HepG2 (cell line): ENCODE measurements around the gene DNAJC30. TPM values are rescaled to one million over a fixed set of nuclear protein-coding genes. Genes with fewer than 3 reads are reported as not detected.

Source experiments
- ATAC-seq: fragments of 200-7000 bp; cut with Tn5 transposase; 3 replicates; pipeline ENCODE4 v1.9.1; 2020; ENCODE audit warnings: mild to moderate bottlenecking, moderate library complexity
- BruUV-seq: library from RNA; stranded (reverse); fragments of 400-500 nt; replicated peaks from 2 replicates; lab custom pipeline; 2021; lab: Mats Ljungman, UMichigan
- CTCF ChIA-PET: fragments of 300-600 bp; formaldehyde crosslinking; extraction: SDS; loops from one replicate; lab custom pipeline; 2021; ENCODE audit warnings: low total read pairs, inconsistent platforms, low intra/inter-chr PET ratio; lab: Yijun Ruan, JAX
- POLR2A ChIA-PET: fragments of 350-600 bp; sonication (Branson Sonifier 250); formaldehyde crosslinking; loops from one replicate; lab custom pipeline; 2020; ENCODE audit warnings: antibody characterized with exemption, inconsistent platforms; lab: Yijun Ruan, JAX
- DNase-seq: peaks from one replicate; pipeline ENCODE4 v3.0.0-alpha.2; 2015; ENCODE audit warnings: low spot score
- FAIRE-seq: peaks from 3 replicates; lab custom pipeline; 2011; peaks lifted over from hg19 to GRCh38; lab: Jason Lieb, UNC
- H2AFZ ChIP-seq: one replicate; pipeline ENCODE4 v1.6.1; 2011; ENCODE audit warnings: low read length, inconsistent platforms
- H3K27ac ChIP-seq: fragments of 300-600 bp; 3 replicates; pipeline ENCODE4 v1.8.0; 2011; ENCODE audit warnings: mixed run types, mild to moderate bottlenecking, mixed read lengths, low read length, inconsistent platforms; ENCODE audit not compliant: insufficient read depth; ENCODE audit errors: extremely low read length
- H3K27me3 ChIP-seq, 2 experiments: fragments of 200-600 bp in 1 of 2; 2 replicates in 1 of 2; 3 replicates in 1 of 2; pipeline versions ENCODE4 v1.6.0 to v1.8.0; 2011; ENCODE audit warnings: low read length in 2 of 2, mild to moderate bottlenecking in 2 of 2, moderate library complexity in 2 of 2, inconsistent platforms in 1 of 2; ENCODE audit not compliant: insufficient read depth in 2 of 2, control insufficient read depth in 1 of 2
- H3K36me3 ChIP-seq, 2 experiments: fragments of 200-600 bp in 1 of 2; replicated peaks in 1 of 2; 2 replicates in 1 of 2; 3 replicates in 1 of 2; pipeline versions ENCODE4 v1.5.1 to v1.8.0; 2011; ENCODE audit warnings: low read length in 2 of 2, inconsistent platforms in 1 of 2; ENCODE audit not compliant: insufficient read depth in 2 of 2, control insufficient read depth in 1 of 2
- H3K4me1 ChIP-seq: 2 replicates; pipeline ENCODE4 v1.5.1; 2012; ENCODE audit warnings: low read length, inconsistent platforms; ENCODE audit not compliant: insufficient read depth
- H3K4me2 ChIP-seq: 2 replicates; pipeline ENCODE4 v1.6.0; 2011; ENCODE audit warnings: low read depth, low read length, inconsistent platforms
- H3K4me3 ChIP-seq, 3 experiments: fragments of 200-600 bp in 1 of 3; sonication (generic), shearing (Covaris generic) in 1 of 3; replicated peaks in 1 of 3; 2 replicates each; pipeline ENCODE4 v1.5.1; 2011 to 2016; ENCODE audit warnings: low read length in 3 of 3, inconsistent platforms in 2 of 3, low read depth in 2 of 3, mild to moderate bottlenecking in 2 of 3, control low read depth in 1 of 3, mixed read lengths in 1 of 3; ENCODE audit not compliant: insufficient read depth in 1 of 3
- H3K79me2 ChIP-seq: one replicate; pipeline ENCODE4 v1.6.1; 2011; ENCODE audit warnings: low read length, inconsistent platforms; ENCODE audit not compliant: insufficient read depth
- H3K9ac ChIP-seq: 2 replicates; pipeline ENCODE4 v1.6.0; 2011; ENCODE audit warnings: mild to moderate bottlenecking, low read depth, low read length, inconsistent platforms; ENCODE audit not compliant: insufficient read depth
- H3K9me3 ChIP-seq: 2 replicates; pipeline ENCODE4 v1.5.1; 2012; ENCODE audit warnings: mild to moderate bottlenecking, low read length
- H4K20me1 ChIP-seq: 2 replicates; pipeline ENCODE4 v1.6.0; 2011; ENCODE audit warnings: inconsistent platforms, mild to moderate bottlenecking, low read length, moderate library complexity; ENCODE audit not compliant: insufficient read depth
- DNMT3B ChIP-seq: conservative IDR thresholded peaks from 2 replicates; pipeline ENCODE4 v1.6.1; 2016; ENCODE audit warnings: missing biosample characterization, control low read depth
- SAFB2 ChIP-seq: sonication (generic); formaldehyde crosslinking; IDR thresholded peaks from 2 replicates; pipeline ENCODE4 v1.5.1; 2020; ENCODE audit warnings: missing genetic modification reagents, low read depth, mild to moderate bottlenecking, borderline replicate concordance
- SP140L ChIP-seq: sonication (generic); formaldehyde crosslinking; IDR thresholded peaks from 2 replicates; pipeline ENCODE4 v1.4.0; 2020; ENCODE audit warnings: missing genetic modification reagents, borderline replicate concordance
- ZNF563 ChIP-seq: sonication (generic); formaldehyde crosslinking; IDR thresholded peaks from 2 replicates; pipeline ENCODE4 v1.8.0; 2022; ENCODE audit warnings: mild to moderate bottlenecking, moderate library complexity, missing genetic modification reagents
- WGBS: methylation state at CpG from one replicate; pipeline ENCODE4 v1.1.6; 2017; ENCODE audit warnings: low lambda C conversion rate; 5-methylcytosine and 5-hydroxymethylcytosine counted together
- in situ Hi-C: cut with HindIII; loops from 2 replicates; pipeline ENCODE4 v1.10.0; 2017; ENCODE audit warnings: low pct_unique_long_range_greater_than_20kb; ENCODE audit not compliant: extremely low pct_ligation_motif_present
- intact Hi-C: fragments of 100-400 bp; cut with micrococcal nuclease; formaldehyde crosslinking; loops from one replicate; pipeline ENCODE4 v1.10.0; 2022; ENCODE audit not compliant: unreplicated experiment
- polyA plus RNA-seq, 8 experiments: library from polyadenylated mRNA; depleted of rRNA in 3 of 8; stranded (reverse) in 7 of 8; unstranded in 1 of 8; fragments of >200 nt; fragmentation: Illumina TruSeq in 4 of 8; extraction: Trizol in 4 of 8; gene quantifications; 2 replicates each; pipeline versions ENCODE4 v1.2.1 to v1.2.3, GENCODE V29; 2011 to 2016; ENCODE audit warnings: low read depth in 4 of 8, missing spikeins in 1 of 8, mixed read lengths in 1 of 8; ENCODE audit not compliant: insufficient read depth in 1 of 8
- total RNA-seq, 5 experiments: library from RNA; depleted of rRNA; stranded (reverse); fragments of >200 nt; fragmentation: Illumina TruSeq; extraction: Trizol; gene quantifications; 2 replicates each; pipeline ENCODE4 v1.2.3, GENCODE V29; 2016; ENCODE audit warnings: low read depth in 1 of 5
- TF ChIP-seq, protein P1 (sequence below): sonication (generic); formaldehyde crosslinking; conservative IDR thresholded peaks from 2 replicates; pipeline ENCODE4 v1.4.0; 2020; ENCODE audit warnings: missing genetic modification reagents
- TF ChIP-seq, protein P2 (sequence below): sonication (generic); formaldehyde crosslinking; IDR thresholded peaks from 2 replicates; pipeline ENCODE4 v1.8.1; 2023; ENCODE audit warnings: mild to moderate bottlenecking, missing genetic modification reagents

The DNAJC30 gene
- total and polyA plus RNA-seq, 2 of the 13 experiments (the other 11 are each of a cell fraction or from before 2014, with no cell fraction given) = 3.3 to 3.8 TPM

DNA sequence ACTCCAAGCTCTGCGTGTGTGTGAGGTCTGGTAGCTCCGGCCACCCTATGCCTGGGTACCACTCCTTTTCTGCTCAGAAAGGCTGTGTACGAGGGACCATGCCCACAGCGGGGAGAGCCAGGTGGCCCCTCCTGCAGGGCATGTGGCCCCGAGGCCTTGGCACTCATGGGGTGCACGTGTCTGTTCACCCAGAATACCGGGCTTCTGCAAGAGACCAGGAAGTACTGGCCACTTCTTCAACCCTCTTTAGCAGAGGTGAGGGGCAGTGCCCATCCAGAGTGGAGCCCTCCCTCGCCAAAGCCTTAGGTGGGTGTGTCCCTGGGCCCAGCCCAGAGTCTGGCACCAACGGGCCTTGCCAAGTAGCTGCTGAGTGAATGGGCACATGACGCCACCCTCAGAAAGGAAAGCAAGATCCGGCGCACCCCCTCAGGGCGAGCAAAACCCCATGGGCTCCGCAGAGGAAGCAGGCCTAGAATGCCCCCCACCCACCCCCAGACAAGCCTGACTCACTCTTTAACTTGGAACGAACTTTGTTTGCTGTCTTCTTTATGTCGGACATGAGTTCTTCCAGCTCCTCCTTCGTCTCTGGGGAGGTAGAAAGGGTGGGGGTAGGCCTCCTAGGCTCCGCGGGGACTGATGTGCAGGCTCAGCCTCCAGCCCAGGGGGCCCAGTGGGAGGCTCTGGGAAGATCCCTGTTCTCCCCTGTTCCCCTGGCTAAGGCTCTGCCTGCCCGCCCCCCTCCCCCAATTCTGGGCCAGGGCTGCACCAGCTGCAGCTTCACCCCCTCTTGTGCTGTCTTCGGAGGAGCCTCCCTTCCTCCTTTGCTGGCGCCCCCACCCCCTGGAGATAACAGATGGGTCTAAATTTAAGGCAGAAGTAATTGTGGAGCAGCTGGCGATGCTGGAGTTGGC lies 21.6 kb upstream of the DNAJC30 start:
- no peak overlapping the region for H3K9ac ChIP-seq
- TF ChIP-seq, protein P1, sequence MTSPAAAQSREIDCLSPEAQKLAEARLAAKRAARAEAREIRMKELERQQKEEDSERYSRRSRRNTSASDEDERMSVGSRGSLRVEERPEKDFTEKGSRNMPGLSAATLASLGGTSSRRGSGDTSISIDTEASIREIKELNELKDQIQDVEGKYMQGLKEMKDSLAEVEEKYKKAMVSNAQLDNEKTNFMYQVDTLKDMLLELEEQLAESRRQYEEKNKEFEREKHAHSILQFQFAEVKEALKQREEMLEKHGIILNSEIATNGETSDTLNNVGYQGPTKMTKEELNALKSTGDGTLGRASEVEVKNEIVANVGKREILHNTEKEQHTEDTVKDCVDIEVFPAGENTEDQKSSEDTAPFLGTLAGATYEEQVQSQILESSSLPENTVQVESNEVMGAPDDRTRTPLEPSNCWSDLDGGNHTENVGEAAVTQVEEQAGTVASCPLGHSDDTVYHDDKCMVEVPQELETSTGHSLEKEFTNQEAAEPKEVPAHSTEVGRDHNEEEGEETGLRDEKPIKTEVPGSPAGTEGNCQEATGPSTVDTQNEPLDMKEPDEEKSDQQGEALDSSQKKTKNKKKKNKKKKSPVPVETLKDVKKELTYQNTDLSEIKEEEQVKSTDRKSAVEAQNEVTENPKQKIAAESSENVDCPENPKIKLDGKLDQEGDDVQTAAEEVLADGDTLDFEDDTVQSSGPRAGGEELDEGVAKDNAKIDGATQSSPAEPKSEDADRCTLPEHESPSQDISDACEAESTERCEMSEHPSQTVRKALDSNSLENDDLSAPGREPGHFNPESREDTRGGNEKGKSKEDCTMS = no peak
- TF ChIP-seq ZNF563 (CRISPR knock-in tag) (no peak), DNMT3B (CRISPR knock-in tag) (no peak), SP140L (CRISPR knock-in tag) (no peak), SAFB2 (no peak)
- TF ChIP-seq, protein P2, sequence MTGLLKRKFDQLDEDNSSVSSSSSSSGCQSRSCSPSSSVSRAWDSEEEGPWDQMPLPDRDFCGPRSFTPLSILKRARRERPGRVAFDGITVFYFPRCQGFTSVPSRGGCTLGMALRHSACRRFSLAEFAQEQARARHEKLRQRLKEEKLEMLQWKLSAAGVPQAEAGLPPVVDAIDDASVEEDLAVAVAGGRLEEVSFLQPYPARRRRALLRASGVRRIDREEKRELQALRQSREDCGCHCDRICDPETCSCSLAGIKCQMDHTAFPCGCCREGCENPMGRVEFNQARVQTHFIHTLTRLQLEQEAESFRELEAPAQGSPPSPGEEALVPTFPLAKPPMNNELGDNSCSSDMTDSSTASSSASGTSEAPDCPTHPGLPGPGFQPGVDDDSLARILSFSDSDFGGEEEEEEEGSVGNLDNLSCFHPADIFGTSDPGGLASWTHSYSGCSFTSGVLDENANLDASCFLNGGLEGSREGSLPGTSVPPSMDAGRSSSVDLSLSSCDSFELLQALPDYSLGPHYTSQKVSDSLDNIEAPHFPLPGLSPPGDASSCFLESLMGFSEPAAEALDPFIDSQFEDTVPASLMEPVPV = no peak
- peaks cover 5% of the 10 kb centered on the region for H3K4me1 ChIP-seq
- no peak overlapping the region for H3K4me2 ChIP-seq
- H4K20me1 ChIP-seq = peaks cover 5% of the 10 kb centered on the region; the same call in 1 of the 2 replicates
- DNase-seq (no peak), ATAC-seq (no peak), FAIRE-seq (no peak)
- H3K27ac ChIP-seq = no peak overlapping the region
- H3K79me2 ChIP-seq = no peaks in the 10 kb centered on the region
- H2AFZ ChIP-seq = no peak overlapping the region
- peaks cover 2 to 7% of the 10 kb centered on the region in 2 experiments; a peak in 2 of 5 replicates for H3K36me3 ChIP-seq
- no peak overlapping the region for H3K4me3 ChIP-seq
- ChIA-PET CTCF (no interaction called here), POLR2A (interaction anchor here (1.7 kb wide), 1 partner anchor 11 kb away, joined by 6 read pairs; no protein-coding TSS in a partner anchor)
- no TSS peak for BruUV-seq
- H3K9me3 ChIP-seq = no peaks in the 10 kb centered on the region
- WGBS = 84% methylated on average over 16 of the region's 23 CpGs
- in situ Hi-C loops (no loop called here), intact Hi-C loops (no loop called here)
- H3K27me3 ChIP-seq = no peaks in the 10 kb centered on the region
